Heart right ventricle (tissue), 16 donors: Measurements from ENCODE around the gene OLFM1. TPM values are rescaled to one million over a fixed set of nuclear protein-coding genes. Genes with fewer than 3 reads are reported as not detected.

Source experiments
- ATAC-seq, 8 donors: fragments of 200-7000 bp; cut with Tn5 transposase; one replicate each; pipeline ENCODE4 v1.9.1; 2020; ENCODE audit warnings: mild to moderate bottlenecking in 8 of 8, moderate library complexity in 8 of 8, moderate number of reproducible peaks in 1 of 8
- DNase-seq, 2 donors: peaks; one replicate each; pipeline ENCODE4 v3.0.0-alpha.2; 2020
- H3K27ac ChIP-seq, 10 donors: fragments of 200-600 bp; sonication (generic) in 2 of 10; one replicate each; pipeline versions ENCODE4 v1.5.0 to v1.8.0; 2020 to 2022; ENCODE audit warnings: mild to moderate bottlenecking in 3 of 10
- H3K27me3 ChIP-seq, 7 donors: fragments of 200-600 bp; one replicate each; pipeline ENCODE4 v1.8.0; 2021 to 2022; ENCODE audit warnings: mild to moderate bottlenecking in 2 of 7
- H3K36me3 ChIP-seq, 9 donors: fragments of 200-600 bp; sonication (generic) in 1 of 9; one replicate each; pipeline versions ENCODE4 v1.5.0 to v1.8.0; 2020 to 2022; ENCODE audit warnings: mild to moderate bottlenecking in 2 of 9
- H3K4me1 ChIP-seq, 9 donors: fragments of 200-600 bp; sonication (generic) in 1 of 9; one replicate each; pipeline versions ENCODE4 v1.5.0 to v1.8.0; 2020 to 2022; ENCODE audit warnings: mild to moderate bottlenecking in 4 of 9
- H3K4me3 ChIP-seq, 10 donors: fragments of 200-600 bp; sonication (generic) in 2 of 10; one replicate each; pipeline versions ENCODE4 v1.5.0 to v1.8.0; 2020 to 2022; ENCODE audit warnings: mild to moderate bottlenecking in 7 of 10, moderate library complexity in 2 of 10
- H3K9me3 ChIP-seq, 11 donors: fragments of 200-600 bp in 10 of 11; sonication (generic) in 2 of 11; one replicate each; pipeline versions ENCODE4 v1.5.0 to v1.8.0; 2013 to 2022; ENCODE audit warnings: mild to moderate bottlenecking in 2 of 11, control low read depth in 1 of 11, moderate library complexity in 1 of 11
- CTCF ChIP-seq, 9 donors: fragments of 200-600 bp; sonication (generic) in 2 of 9; IDR thresholded peaks; one replicate each; pipeline versions ENCODE4 v1.5.0 to v1.8.0; 2021 to 2022; ENCODE audit warnings: antibody characterized with exemption in 9 of 9, mild to moderate bottlenecking in 5 of 9, moderate library complexity in 1 of 9
- WGBS, 2 donors: extraction: QIAGEN DNeasy Blood & Tissue Kit; methylation state at CpG; one replicate each; pipeline ENCODE4 v1.1.7; 2013; ENCODE audit warnings: inconsistent platforms in 1 of 2; 5-methylcytosine and 5-hydroxymethylcytosine counted together
- intact Hi-C, 10 donors: fragments of 100-400 bp; cut with DNase I; formaldehyde crosslinking; loops; one replicate each; pipeline versions ENCODE4 v1.11.1 to v1.14.2; 2022
- polyA plus RNA-seq, 2 donors: library from polyadenylated mRNA; stranded (reverse); fragments of 200-250 nt; gene quantifications; one replicate each; pipeline ENCODE4 v1.2.3, GENCODE V29; 2013
- total RNA-seq, 10 donors: library from RNA; stranded (reverse); fragmentation: NEBNext Ultra II Directional in 3 of 10; extraction: Animal tissue kit (Norgen Biotek cat#: 25700) in 3 of 10; gene quantifications; one replicate each; pipeline versions ENCODE4 v1.2.1 to v1.2.4, GENCODE V29; 2021 to 2023
- donor health status: Arrhythmogenic right ventricular cardiomyopathy.
- donor health status: ischemic (EF 13 %, LVEDD 7.1; RV severe dilation, severe dysfunction).
- donor health status: healthy with polysubstance abuse.
- donor health status: DM: no; HTN: yes; CAD: no.
- donor health status: DM: no; HTN: no; CAD: no.
- donor health status: ischemic (EF 25% LVEDD 6.9; RV normal size, moderate dysfunction).
- donor health status: ischemic (EF 25% LVEDD 5.7; RV mildly dilated, moderate dysfunction).
- donor health status: healthy.
- donor health status: DM: yes; HTN: yes; CAD: no.
- donor health status: Ischemic cardiomyopathy.
- donor health status: ischemic (EF 35%, LVEDD 5.7; RV mildly dilated, moderate dysfunction).
- donor health status: nonischemic (EF 11% LVEDD 7.7; RV severe dilation, severe dysfunction).
- donor health status: DM: yes; HTN: yes; CAD: no.
- donor health status: PGD.
- donor health status: ischemic (EF 29% LVEDD 5.4; RV normal size, mild dysfunction).
- donor health status: nonischemic (EF 23%, LVEDD 6.1; RV moderate dilation, normal function).

The OLFM1 gene
- total and polyA plus RNA-seq, 12 donors, result 3.3 to 14.9 (median 6.5) TPM

- WGBS, 2 donors, result 84 to 85% methylated on average over 9 of the region's 9 CpGs
- ATAC-seq (no peak), DNase-seq (no peak)
- Histone ChIP-seq H3K4me3 (no peak overlapping the region), H3K4me1 (peaks cover 0 to 4% (median 0%) of the 10 kb centered on the region in 9 donors), H3K9me3 (peaks cover 0 to 1% (median 0%) of the 10 kb centered on the region in 11 donors), H3K27ac (no peak overlapping the region), H3K27me3 (peaks cover 4 to 66% (median 47%) of the 10 kb centered on the region in 7 donors), H3K36me3 (no peaks in the 10 kb centered on the region)
- intact Hi-C loops, result no loop called here
- TF ChIP-seq CTCF (IDR thresholded peaks at IDR 0.05), result no peak
These were observed 57.8 kb downstream of the OLFM1 start for GRCh38 chr9:135145312-135145711.

GRCh38 chr9:135146241-135146640 is 58.8 kb downstream of the OLFM1 start:
- DNase-seq (no peak), ATAC-seq (no peak)
- Histone ChIP-seq H3K36me3 (no peaks in the 10 kb centered on the region), H3K4me1 (peaks cover 0 to 4% (median 0%) of the 10 kb centered on the region in 9 donors), H3K4me3 (no peak overlapping the region), H3K27me3 (peaks cover 4 to 72% (median 43%) of the 10 kb centered on the region in 7 donors), H3K27ac (no peak overlapping the region), H3K9me3 (peaks cover 0 to 3% (median 0%) of the 10 kb centered on the region in 11 donors)
- WGBS, 2 donors, result 65 to 73% methylated on average over 4 of the region's 4 CpGs
- intact Hi-C loops, result no loop called here
- TF ChIP-seq CTCF (IDR thresholded peaks at IDR 0.05), result no peak

- TF ChIP-seq CTCF (IDR thresholded peaks at IDR 0.05), result no peak
- Histone ChIP-seq H3K9me3 (peaks cover 0 to 3% (median 0%) of the 10 kb centered on the region in 11 donors), H3K36me3 (no peaks in the 10 kb centered on the region), H3K4me1 (peaks cover 0 to 4% (median 0%) of the 10 kb centered on the region in 9 donors), H3K27ac (no peak overlapping the region), H3K27me3 (peaks cover 4 to 78% (median 43%) of the 10 kb centered on the region in 7 donors), H3K4me3 (no peak overlapping the region)
- intact Hi-C loops, result no loop called here
- WGBS, 2 donors, result 63 to 72% methylated on average over 16 of the region's 16 CpGs
- ATAC-seq (no peak), DNase-seq (no peak)
These were observed 59.5 kb downstream of the OLFM1 start for GRCh38 chr9:135146766-135147473.

GRCh38 chr9:135147474-135147805 is 60.0 kb downstream of the OLFM1 start:
- Histone ChIP-seq H3K4me1 (peaks cover 0 to 4% (median 0%) of the 10 kb centered on the region in 9 donors), H3K36me3 (no peaks in the 10 kb centered on the region), H3K27ac (no peak overlapping the region), H3K4me3 (no peak overlapping the region), H3K27me3 (peaks cover 4 to 84% (median 44%) of the 10 kb centered on the region in 7 donors), H3K9me3 (peaks cover 0 to 3% (median 0%) of the 10 kb centered on the region in 11 donors)
- no peak for TF ChIP-seq CTCF (IDR thresholded peaks at IDR 0.05)
- ATAC-seq (no peak), DNase-seq (no peak)
- WGBS, 2 donors, result 78 to 80% methylated on average over 12 of the region's 12 CpGs
- intact Hi-C loops, result no loop called here
